GM13976 (cell line): ENCODE measurements around the gene VAV1.

Experiments
- DNase-seq: peaks from one replicate; pipeline ENCODE4 v3.0.0; 2012; ENCODE audit warnings: low spot score
- in situ Hi-C: fragments of 300-500 bp; cut with MboI; formaldehyde crosslinking; loops from one replicate; pipeline ENCODE4 v1.12.0; 2022; ENCODE audit warnings: low sequenced_read_pairs, mixed read lengths, inconsistent platforms; ENCODE audit not compliant: unreplicated experiment
- TF ChIP-seq, protein P1 (sequence below): IDR thresholded peaks from 2 replicates; pipeline ENCODE4 v1.5.1; 2012; ENCODE audit warnings: borderline replicate concordance, mild to moderate bottlenecking; ENCODE audit not compliant: insufficient read depth; ENCODE audit errors: extremely low read depth, missing control alignments, control extremely low read depth

Gene VAV1

DNA sequence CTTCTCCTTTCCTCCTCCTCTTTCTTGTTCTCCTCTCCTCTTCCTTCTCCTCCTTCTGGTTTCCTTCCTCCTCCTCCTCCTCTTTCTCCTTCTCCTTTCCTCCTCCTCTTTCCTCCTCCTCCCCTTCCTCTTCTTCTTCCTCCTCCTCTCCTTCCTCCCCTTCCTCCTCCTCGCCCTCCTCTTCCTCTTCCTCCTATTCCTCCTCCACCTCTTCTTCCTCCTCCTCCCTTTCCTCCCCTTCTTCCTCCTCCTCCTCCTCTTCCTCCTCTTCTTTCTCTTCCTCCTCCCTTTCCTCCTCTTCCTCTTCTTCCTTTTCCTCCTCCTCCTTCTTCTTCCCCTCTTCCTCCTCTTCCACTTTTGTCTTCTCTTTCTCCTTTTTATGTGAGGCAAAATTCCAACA, 59.9 kb downstream of the VAV1 start:
- TF ChIP-seq, protein P1, sequence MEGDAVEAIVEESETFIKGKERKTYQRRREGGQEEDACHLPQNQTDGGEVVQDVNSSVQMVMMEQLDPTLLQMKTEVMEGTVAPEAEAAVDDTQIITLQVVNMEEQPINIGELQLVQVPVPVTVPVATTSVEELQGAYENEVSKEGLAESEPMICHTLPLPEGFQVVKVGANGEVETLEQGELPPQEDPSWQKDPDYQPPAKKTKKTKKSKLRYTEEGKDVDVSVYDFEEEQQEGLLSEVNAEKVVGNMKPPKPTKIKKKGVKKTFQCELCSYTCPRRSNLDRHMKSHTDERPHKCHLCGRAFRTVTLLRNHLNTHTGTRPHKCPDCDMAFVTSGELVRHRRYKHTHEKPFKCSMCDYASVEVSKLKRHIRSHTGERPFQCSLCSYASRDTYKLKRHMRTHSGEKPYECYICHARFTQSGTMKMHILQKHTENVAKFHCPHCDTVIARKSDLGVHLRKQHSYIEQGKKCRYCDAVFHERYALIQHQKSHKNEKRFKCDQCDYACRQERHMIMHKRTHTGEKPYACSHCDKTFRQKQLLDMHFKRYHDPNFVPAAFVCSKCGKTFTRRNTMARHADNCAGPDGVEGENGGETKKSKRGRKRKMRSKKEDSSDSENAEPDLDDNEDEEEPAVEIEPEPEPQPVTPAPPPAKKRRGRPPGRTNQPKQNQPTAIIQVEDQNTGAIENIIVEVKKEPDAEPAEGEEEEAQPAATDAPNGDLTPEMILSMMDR, result no peak
- no peak for DNase-seq
- in situ Hi-C loops, result no loop called here

DNA sequence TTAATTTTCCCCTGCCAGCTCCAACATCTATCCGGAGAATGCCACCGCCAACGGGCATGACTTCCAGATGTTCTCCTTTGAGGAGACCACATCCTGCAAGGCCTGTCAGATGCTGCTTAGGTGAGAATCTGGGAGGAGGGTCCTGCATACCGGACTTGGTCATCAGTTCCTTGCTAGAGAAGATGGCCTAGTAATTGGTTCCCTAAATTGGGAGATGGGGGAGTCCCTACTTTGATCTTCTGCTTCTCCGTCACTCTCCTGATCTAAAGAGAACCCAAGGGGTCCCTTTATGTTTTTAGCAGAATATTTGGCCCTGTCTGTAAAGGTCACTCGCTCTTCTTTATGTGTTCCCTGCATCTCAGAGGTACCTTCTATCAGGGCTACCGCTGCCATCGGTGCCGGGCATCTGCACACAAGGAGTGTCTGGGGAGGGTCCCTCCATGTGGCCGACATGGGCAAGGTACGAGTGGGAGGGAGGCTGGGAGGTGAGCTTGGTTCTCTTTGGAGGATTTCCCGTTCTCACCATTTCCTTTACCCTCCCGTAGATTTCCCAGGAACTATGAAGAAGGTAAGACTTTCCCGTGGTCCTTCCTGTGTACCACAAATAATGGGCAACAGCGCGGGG, 60.8 kb downstream of the VAV1 start:
- TF ChIP-seq, protein P1, result no peak
- no peak for DNase-seq
- in situ Hi-C loops, result no loop called here

DNA sequence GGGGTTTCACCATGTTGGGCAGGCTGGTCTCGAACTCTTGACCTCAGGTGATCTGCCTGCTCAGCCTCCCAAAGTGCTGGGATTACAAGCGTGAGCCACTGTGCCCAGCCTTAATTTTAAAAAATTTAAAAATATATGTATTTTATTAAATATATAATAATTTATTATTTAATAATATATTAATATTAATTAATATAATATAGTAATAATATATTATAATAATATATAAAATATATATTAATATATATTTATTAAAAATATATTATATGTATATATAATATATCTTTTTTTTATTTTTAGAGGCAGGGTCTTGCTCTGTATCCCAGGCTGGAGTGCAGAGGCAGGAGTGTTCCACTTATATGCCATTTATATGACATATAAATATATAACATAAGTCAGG, 61.9 kb downstream of the VAV1 start:
- in situ Hi-C loops, result no loop called here
- TF ChIP-seq, protein P1, result no peak
- DNase-seq, result no peak

- in situ Hi-C loops, result no loop called here
- TF ChIP-seq, protein P1, result no peak
- no peak for DNase-seq
These were observed 63.0 kb downstream of the VAV1 start for GRCh38 chr19:6835501-6835900.

DNA sequence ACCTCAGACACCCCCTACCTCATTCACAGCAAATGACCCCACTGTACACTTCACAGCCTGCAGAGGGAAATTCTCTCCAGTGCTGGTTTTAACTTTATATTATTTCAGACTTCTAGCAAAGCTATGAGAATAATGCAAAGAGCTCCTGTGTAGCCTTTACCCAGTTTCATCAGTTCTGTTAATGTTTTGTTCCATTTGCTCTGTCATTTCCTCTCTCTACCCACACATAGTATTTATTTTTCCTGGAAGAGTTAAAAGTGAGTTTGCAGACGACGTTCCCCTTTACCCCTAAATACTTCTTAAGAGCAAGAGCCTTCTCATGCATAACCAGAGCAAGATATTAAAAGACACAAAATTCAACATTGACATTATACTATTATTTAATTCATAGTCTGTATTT, 65.0 kb downstream of the VAV1 start:
- in situ Hi-C loops, result no loop called here
- DNase-seq, result no peak
- TF ChIP-seq, protein P1, result no peak

DNA sequence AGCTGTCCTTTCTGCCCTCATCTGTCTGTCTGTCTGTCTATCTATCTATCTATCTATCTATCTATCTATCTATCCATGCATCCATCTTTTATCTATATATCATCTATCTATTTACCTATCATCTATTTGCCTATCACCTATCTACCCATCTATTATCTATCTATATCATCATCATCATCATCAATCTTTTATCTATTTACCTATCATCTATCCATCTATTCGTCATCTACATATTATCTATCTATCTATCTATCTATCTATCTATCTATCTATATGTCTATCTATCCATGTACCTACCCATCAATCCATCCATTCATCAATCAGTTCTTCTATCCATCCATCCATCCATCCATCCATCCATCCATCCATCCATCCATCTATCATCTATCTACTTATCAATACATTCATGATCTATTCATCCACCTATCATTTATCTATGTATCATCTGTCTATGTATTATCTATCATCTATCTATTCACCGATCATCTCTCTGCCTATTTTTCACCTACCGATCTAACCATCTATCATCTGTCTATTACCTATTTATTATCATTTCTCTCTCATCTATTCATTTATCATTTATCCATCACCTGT, 65.7 kb downstream of the VAV1 start:
- DNase-seq, result no peak
- TF ChIP-seq, protein P1, result no peak
- in situ Hi-C loops, result no loop called here
